GM19468 (cell line): ENCODE data around the gene CGREF1.

Experiments used
- ATAC-seq: cut with Tn5 transposase; IDR thresholded peaks from one replicate; pipeline ENCODE4 v1.9.1; 2021; ENCODE audit warnings: mild to moderate bottlenecking, moderate library complexity, moderate number of reproducible peaks; ENCODE audit not compliant: unreplicated experiment; ENCODE audit errors: extremely low read depth

CGREF1 gene

GRCh38 chr2:27054721-27055120 is 64.2 kb downstream of the CGREF1 start:
- ATAC-seq, result no peak

- no peak for ATAC-seq
Observed at GRCh38 chr2:27053776-27054175, 65.2 kb downstream of the CGREF1 start.

- no peak for ATAC-seq
Observed at GRCh38 chr2:27053321-27053720, 65.6 kb downstream of the CGREF1 start.

GRCh38 chr2:27051902-27052645 is 66.9 kb downstream of the CGREF1 start:
- no peak for ATAC-seq

- ATAC-seq, result peak; percentile 42
Observed at GRCh38 chr2:27050996-27051901, 67.7 kb downstream of the CGREF1 start, which contains the start of gene AGBL5. Gene AGBL5, plus strand, starts transcription at chr2:27051668. Its CDS starts 1,291 bp downstream, at chr2:27052959.
